Tibial artery (tissue), 4 donors: ENCODE results near the gene GALNT14.
"Not testable (repeated sequence)": the region's sequence is repeated elsewhere in the genome, so short reads cannot be mapped to it uniquely, and the experiment has no call there.

Experiments
- DNase-seq, 2 donors: peaks; one replicate each; pipeline ENCODE4 v3.0.0-alpha.2; 2019
- H3K27ac ChIP-seq, 2 donors: fragments of 200-600 bp; sonication (generic) in 1 of 2; 1 replicate in 1 of 2; 2 replicates in 1 of 2; pipeline ENCODE4 v1.5.1; 2018 to 2019; ENCODE audit warnings: mild to moderate bottlenecking in 1 of 2
- H3K27me3 ChIP-seq, 2 donors: fragments of 200-600 bp; sonication (generic) in 1 of 2; one replicate each; pipeline versions ENCODE4 v1.5.1 to v1.6.0; 2016 to 2019
- H3K36me3 ChIP-seq, 3 donors: fragments of 200-600 bp; sonication (generic) in 2 of 3; one replicate each; pipeline ENCODE4 v1.5.1; 2016 to 2019; ENCODE audit warnings: mild to moderate bottlenecking in 2 of 3
- H3K4me1 ChIP-seq, 4 donors: fragments of 200-600 bp; sonication (generic) in 2 of 4; 1 replicate in 3 of 4; 2 replicates in 1 of 4; pipeline ENCODE4 v1.5.1; 2016 to 2019
- H3K4me3 ChIP-seq, 2 donors: fragments of 200-600 bp; sonication (generic) in 1 of 2; 1 replicate in 1 of 2; 2 replicates in 1 of 2; pipeline ENCODE4 v1.5.1; 2018 to 2019; ENCODE audit warnings: mild to moderate bottlenecking in 2 of 2
- H3K9me3 ChIP-seq, 3 donors: fragments of 200-600 bp; sonication (generic) in 1 of 3; one replicate each; pipeline ENCODE4 v1.5.1; 2016 to 2019
- CTCF ChIP-seq, 2 experiments: fragments of 200-600 bp in 1 of 2; fragments of 450-650 bp in 1 of 2; IDR thresholded peaks; one replicate each; pipeline ENCODE4 v1.5.1; 2017 to 2019; ENCODE audit warnings: antibody characterized with exemption in 2 of 2, mild to moderate bottlenecking in 1 of 2, moderate library complexity in 1 of 2
- intact Hi-C: fragments of 100-400 bp; cut with DNase I; formaldehyde crosslinking; loops from one replicate; pipeline ENCODE4 v1.15.0; 2023; ENCODE audit warnings: low total_unique reads

Gene GALNT14

GRCh38 chr2:31138037-31138962, at the start of gene GALNT14:
GALNT14 (minus strand) TSS chr2:31138440; CDS start chr2:31138086, 354 bp downstream.
- intact Hi-C loops: no loop called here
- Histone ChIP-seq H3K27ac (no peak within 1 kb of the TSS), H3K4me1 (peaks cover 3 to 22% (median 18%) of the 10 kb centered on the region in 4 donors)

GRCh38 chr2:31187166-31187565, 48.9 kb upstream of the GALNT14 start:
- no peaks in the 10 kb centered on the region for H3K27me3 ChIP-seq
- DNase-seq: no peak
- no peaks in the 10 kb centered on the region for H3K4me1 ChIP-seq
- H3K36me3 ChIP-seq: no peaks in the 10 kb centered on the region
- no peak overlapping the region for H3K4me3 ChIP-seq
- TF ChIP-seq CTCF (IDR thresholded peaks at IDR 0.05): no peak
- H3K9me3 ChIP-seq: no peaks in the 10 kb centered on the region
- no peak overlapping the region for H3K27ac ChIP-seq
- intact Hi-C loops: no loop called here

More at GRCh38 chr2:31138037-31138962, at the start of gene GALNT14:
- DNase-seq: peak; percentile 27 to 68
- Histone ChIP-seq H3K27me3 (peaks cover 0 to 37% of the 10 kb centered on the region in 2 donors), H3K9me3 (no peaks in the 10 kb centered on the region), H3K36me3 (no peaks in the 10 kb centered on the region), H3K4me3 (peak within 1 kb of the TSS; percentile 54 to 57)
- peak; percentile 41 to 43 for TF ChIP-seq CTCF (IDR thresholded peaks at IDR 0.05)

- H3K36me3 ChIP-seq, H3K9me3 ChIP-seq, H3K4me1 ChIP-seq, DNase-seq, H3K4me3 ChIP-seq, H3K27ac ChIP-seq, H3K27me3 ChIP-seq, intact Hi-C loops: not testable (repeated sequence)
Measured at GRCh38 chr2:31183973-31184372, 45.7 kb upstream of the GALNT14 start.

GRCh38 chr2:31176742-31177141, 38.5 kb upstream of the GALNT14 start:
- no peak overlapping the region for H3K27ac ChIP-seq
- H3K9me3 ChIP-seq: no peaks in the 10 kb centered on the region
- H3K27me3 ChIP-seq: no peaks in the 10 kb centered on the region
- no peak for DNase-seq
- H3K4me1 ChIP-seq: no peaks in the 10 kb centered on the region
- no peaks in the 10 kb centered on the region for H3K36me3 ChIP-seq
- intact Hi-C loops: no loop called here
- no peak overlapping the region for H3K4me3 ChIP-seq
- TF ChIP-seq CTCF (IDR thresholded peaks at IDR 0.05): no peak

GRCh38 chr2:31171142-31171541, 32.9 kb upstream of the GALNT14 start:
- no peak overlapping the region for H3K4me3 ChIP-seq
- H3K36me3 ChIP-seq: no peaks in the 10 kb centered on the region
- no peaks in the 10 kb centered on the region for H3K9me3 ChIP-seq
- intact Hi-C loops: no loop called here
- H3K27me3 ChIP-seq: no peaks in the 10 kb centered on the region
- DNase-seq: no peak
- no peak for TF ChIP-seq CTCF (IDR thresholded peaks at IDR 0.05)
- H3K27ac ChIP-seq: no peak overlapping the region
- no peaks in the 10 kb centered on the region for H3K4me1 ChIP-seq

GRCh38 chr2:31170071-31170698, 31.9 kb upstream of the GALNT14 start:
- Histone ChIP-seq H3K4me3 (no peak overlapping the region), H3K4me1 (no peaks in the 10 kb centered on the region), H3K36me3 (no peaks in the 10 kb centered on the region), H3K9me3 (no peaks in the 10 kb centered on the region), H3K27ac (no peak overlapping the region), H3K27me3 (no peaks in the 10 kb centered on the region)
- peak; percentile 47 to 69 for DNase-seq
- peak; percentile 91 to 92 for TF ChIP-seq CTCF (IDR thresholded peaks at IDR 0.05)
- intact Hi-C loops: no loop called here
